ENCODE measurements around the gene WDR4. TPM values are rescaled to one million over a fixed set of nuclear protein-coding genes. Genes with fewer than 3 reads are reported as not detected.

WDR4 gene
- total RNA-seq, 1 donor from 2014 or later, result 18.4 TPM

DNA sequence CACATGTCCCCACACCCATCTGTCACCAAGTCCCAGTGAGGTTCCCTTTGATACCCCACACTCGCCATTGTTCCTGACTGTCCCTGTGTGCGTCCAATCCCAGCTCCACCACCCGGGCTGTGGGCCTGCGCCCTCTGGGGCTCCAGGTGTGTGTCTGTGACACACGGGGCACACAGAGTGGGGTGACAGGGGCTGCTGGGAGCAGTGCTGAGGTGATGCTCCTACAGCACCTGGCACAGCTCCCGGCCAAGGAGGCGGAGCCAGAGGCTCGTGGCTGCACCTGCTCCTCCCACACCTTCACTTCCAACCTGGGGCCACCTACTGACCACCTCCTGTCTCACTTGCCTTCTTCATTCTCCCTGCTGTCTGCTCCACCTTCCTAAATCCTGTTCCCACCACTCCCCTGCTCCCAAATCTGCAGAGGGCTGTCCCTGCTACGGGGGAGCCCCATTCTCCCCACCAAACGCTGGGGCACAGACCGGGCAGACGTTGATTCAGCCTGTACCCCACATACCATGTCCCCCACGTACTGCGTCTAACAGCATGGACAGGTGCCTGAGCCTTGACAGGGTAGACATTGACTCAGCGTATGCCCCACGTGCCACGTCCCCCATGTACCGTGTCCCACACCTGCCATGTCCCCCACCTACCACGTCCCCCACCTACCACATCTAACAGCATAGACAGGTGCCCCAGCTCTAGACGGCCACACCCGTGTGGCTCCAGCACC, 16.4 kb downstream of the WDR4 start:
- Histone ChIP-seq H3K9me3 (no peaks in the 10 kb centered on the region), H3K27ac (no peak overlapping the region), H3K4me1 (peaks cover 9% of the 10 kb centered on the region), H3K36me3 (peaks cover 56% of the 10 kb centered on the region), H3K4me3 (no peak overlapping the region), H3K27me3 (no peaks in the 10 kb centered on the region)
- TF ChIP-seq, protein P1, sequence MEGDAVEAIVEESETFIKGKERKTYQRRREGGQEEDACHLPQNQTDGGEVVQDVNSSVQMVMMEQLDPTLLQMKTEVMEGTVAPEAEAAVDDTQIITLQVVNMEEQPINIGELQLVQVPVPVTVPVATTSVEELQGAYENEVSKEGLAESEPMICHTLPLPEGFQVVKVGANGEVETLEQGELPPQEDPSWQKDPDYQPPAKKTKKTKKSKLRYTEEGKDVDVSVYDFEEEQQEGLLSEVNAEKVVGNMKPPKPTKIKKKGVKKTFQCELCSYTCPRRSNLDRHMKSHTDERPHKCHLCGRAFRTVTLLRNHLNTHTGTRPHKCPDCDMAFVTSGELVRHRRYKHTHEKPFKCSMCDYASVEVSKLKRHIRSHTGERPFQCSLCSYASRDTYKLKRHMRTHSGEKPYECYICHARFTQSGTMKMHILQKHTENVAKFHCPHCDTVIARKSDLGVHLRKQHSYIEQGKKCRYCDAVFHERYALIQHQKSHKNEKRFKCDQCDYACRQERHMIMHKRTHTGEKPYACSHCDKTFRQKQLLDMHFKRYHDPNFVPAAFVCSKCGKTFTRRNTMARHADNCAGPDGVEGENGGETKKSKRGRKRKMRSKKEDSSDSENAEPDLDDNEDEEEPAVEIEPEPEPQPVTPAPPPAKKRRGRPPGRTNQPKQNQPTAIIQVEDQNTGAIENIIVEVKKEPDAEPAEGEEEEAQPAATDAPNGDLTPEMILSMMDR (IDR thresholded peaks at IDR 0.05), result no peak
- ATAC-seq (no peak), DNase-seq (peak; percentile 63)
- intact Hi-C loops (cut with DNase I), result no loop called here

DNA sequence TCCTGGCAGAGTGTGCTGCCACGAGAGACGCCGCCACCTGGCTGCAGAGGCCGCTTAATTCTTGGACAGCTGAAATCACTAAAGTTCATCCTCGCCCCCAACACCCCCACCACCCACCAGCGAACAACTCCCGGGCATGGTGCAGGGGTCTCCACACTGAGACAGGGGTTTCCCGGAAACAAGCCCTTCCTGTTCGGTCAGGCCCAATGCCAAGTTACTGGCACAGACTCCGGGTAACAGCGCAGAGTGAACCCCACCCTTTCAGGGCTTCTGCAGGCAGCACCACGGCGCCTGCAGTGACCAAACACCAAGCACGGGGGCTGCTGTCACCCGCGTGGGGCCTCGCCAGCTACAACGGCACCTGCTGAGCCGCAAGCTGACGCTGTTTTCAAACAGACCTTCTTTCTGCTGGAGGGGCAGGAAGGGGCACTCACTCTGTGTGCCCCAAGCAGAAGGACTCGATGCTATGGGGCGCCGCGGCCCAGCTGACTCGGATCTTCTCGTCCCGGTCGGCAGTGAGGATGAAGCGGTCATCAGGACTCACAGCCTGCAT, 17.4 kb downstream of the WDR4 start:
- ATAC-seq, result no peak

GRCh38 chr21:42861311-42861847, 18.0 kb downstream of the WDR4 start:
- no peak overlapping the region for H3K27ac ChIP-seq
- ATAC-seq (no peak), DNase-seq (no peak)
- peaks cover 68% of the 10 kb centered on the region for H3K36me3 ChIP-seq
- H3K4me1 ChIP-seq, result peaks cover 9% of the 10 kb centered on the region
- intact Hi-C loops (cut with DNase I), result no loop called here
- no peaks in the 10 kb centered on the region for H3K27me3 ChIP-seq
- no peaks in the 10 kb centered on the region for H3K9me3 ChIP-seq
- H3K4me3 ChIP-seq, result no peak overlapping the region
- TF ChIP-seq, protein P1 (IDR thresholded peaks at IDR 0.05), result no peak

More for the DNA sequence above, 17.4 kb downstream of the WDR4 start:
- Histone ChIP-seq H3K27me3 (no peaks in the 10 kb centered on the region), H3K36me3 (peaks cover 62% of the 10 kb centered on the region), H3K4me1 (peaks cover 9% of the 10 kb centered on the region), H3K4me3 (no peak overlapping the region), H3K9me3 (no peaks in the 10 kb centered on the region), H3K27ac (no peak overlapping the region)
- no peak for DNase-seq
- intact Hi-C loops (cut with DNase I), result no loop called here
- TF ChIP-seq, protein P1 (IDR thresholded peaks at IDR 0.05), result no peak

DNA sequence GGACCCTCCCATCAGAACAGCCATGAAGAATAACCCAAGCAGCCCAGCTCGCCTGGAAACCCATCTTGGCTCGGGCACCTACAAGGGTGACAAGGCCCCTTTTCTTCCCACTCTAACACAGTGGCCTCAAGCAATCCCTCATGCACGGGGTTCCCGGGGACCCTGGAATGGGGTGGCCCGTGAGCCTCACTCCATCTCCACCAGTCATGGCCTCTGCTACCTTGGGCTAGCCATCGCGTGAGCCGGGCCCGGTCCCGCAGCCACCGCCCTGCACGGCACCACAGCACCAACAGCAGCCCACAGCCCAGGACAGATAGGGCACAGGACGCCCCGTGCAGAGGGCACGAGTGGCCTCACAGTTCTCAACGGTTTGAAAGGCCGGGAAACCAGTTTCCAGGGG, 19.0 kb downstream of the WDR4 start:
- Histone ChIP-seq H3K27me3 (no peaks in the 10 kb centered on the region), H3K27ac (no peak overlapping the region), H3K4me3 (no peak overlapping the region), H3K36me3 (peaks cover 78% of the 10 kb centered on the region), H3K4me1 (peaks cover 12% of the 10 kb centered on the region), H3K9me3 (no peaks in the 10 kb centered on the region)
- no peak for ATAC-seq
- DNase-seq, result no peak
- intact Hi-C loops (cut with DNase I), result no loop called here
- TF ChIP-seq, protein P1 (IDR thresholded peaks at IDR 0.05), result no peak

GRCh38 chr21:42859891-42860230, 19.5 kb downstream of the WDR4 start:
- ATAC-seq, result no peak
- TF ChIP-seq, protein P1 (IDR thresholded peaks at IDR 0.05), result no peak
- H3K27me3 ChIP-seq, result no peaks in the 10 kb centered on the region
- no peak overlapping the region for H3K27ac ChIP-seq
- H3K36me3 ChIP-seq, result peaks cover 83% of the 10 kb centered on the region
- H3K9me3 ChIP-seq, result no peaks in the 10 kb centered on the region
- H3K4me1 ChIP-seq, result peaks cover 16% of the 10 kb centered on the region
- intact Hi-C loops (cut with DNase I), result no loop called here
- no peak overlapping the region for H3K4me3 ChIP-seq
- no peak for DNase-seq
